GM10266 (cell line): ENCODE data around the gene CNPY2.

Source experiments
- DNase-seq: peaks from one replicate; pipeline ENCODE4 v3.0.0; 2012; ENCODE audit errors: extremely low spot score
- TF ChIP-seq, protein P1 (sequence below): IDR thresholded peaks from 2 replicates; pipeline ENCODE4 v1.5.1; 2012; ENCODE audit warnings: mild to moderate bottlenecking, low read depth; ENCODE audit not compliant: control insufficient read depth, insufficient read depth; ENCODE audit errors: missing control alignments

CNPY2 gene

DNA sequence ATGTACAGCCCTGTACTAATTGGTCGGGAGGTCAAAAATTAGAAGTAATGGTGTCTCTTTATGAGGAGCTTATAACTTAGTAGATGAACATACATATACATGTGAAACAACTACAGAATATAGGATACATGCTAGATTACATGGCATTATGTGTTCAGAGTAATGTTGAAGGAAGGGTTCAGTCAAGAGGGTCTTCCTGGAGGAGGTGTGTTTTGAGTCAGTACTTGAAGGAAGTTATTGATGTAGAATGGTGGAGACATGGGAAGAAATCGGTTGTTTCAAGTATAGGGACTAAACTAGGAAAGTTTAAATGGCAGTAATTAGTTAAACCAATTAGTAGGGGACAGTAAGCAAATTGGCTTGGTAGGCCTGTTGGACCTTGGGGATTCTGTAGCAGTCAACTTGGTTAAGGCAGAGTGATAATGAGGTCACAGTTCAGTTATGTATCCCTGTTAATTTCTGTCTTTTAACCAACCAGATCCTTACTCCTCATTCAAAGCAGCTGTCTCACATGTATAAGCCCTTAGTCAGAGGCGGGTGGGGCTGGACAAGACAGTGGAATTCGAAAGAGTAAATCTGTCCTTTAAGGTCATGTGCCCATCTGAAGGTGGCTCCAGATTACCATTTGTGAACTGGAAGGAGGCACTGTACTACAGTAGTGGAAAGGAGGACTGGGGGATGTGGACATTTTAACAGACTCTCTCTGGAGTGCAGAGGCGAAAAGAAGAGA lies 54.1 kb downstream of the CNPY2 start:
- TF ChIP-seq, protein P1, sequence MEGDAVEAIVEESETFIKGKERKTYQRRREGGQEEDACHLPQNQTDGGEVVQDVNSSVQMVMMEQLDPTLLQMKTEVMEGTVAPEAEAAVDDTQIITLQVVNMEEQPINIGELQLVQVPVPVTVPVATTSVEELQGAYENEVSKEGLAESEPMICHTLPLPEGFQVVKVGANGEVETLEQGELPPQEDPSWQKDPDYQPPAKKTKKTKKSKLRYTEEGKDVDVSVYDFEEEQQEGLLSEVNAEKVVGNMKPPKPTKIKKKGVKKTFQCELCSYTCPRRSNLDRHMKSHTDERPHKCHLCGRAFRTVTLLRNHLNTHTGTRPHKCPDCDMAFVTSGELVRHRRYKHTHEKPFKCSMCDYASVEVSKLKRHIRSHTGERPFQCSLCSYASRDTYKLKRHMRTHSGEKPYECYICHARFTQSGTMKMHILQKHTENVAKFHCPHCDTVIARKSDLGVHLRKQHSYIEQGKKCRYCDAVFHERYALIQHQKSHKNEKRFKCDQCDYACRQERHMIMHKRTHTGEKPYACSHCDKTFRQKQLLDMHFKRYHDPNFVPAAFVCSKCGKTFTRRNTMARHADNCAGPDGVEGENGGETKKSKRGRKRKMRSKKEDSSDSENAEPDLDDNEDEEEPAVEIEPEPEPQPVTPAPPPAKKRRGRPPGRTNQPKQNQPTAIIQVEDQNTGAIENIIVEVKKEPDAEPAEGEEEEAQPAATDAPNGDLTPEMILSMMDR: no peak
- no peak for DNase-seq

DNA sequence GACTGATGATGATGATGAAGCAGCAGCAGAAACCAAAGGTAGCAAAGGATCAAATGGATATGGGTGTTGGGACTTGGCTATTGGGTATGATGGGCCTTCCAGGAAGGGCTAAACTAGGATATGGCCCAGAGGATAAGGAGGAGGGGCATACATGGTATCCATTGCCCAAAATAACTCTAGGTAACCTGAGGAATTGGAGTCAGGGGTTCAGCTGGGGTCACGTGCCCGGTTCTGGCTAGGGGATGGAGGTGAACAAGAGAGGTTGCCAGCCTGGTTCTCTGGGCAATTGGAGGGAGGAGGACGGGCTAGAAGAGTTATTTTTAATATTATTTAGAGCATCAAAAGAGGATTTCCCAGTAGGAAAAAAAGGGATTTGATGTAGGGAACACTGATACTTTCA lies 54.9 kb downstream of the CNPY2 start:
- no peak for DNase-seq
- TF ChIP-seq, protein P1: no peak

DNA sequence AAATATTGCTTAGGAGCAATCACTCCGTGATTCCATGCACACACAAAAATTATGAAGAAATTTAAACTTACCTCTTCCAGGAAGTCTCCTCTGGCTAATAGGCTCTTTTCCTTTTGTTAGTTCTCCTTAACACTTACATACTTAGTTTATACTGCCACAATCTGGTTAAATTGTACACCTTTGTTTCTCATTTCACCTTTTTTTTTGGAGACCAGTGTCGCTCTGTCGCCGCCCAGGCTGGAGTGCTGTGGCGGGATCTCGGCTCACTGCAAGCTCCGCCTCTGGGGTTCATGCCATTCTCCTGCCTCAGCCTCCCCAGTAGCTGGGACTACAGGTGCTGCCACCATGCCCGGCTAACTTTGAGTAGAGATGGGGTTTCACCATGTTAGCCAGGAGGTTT lies 55.4 kb downstream of the CNPY2 start:
- TF ChIP-seq, protein P1: no peak
- no peak for DNase-seq
